ENCODE measurements around the gene TNFSF13B. TPM values are rescaled to one million over a fixed set of nuclear protein-coding genes. Genes with fewer than 3 reads are reported as not detected.

The TNFSF13B gene
- total RNA-seq, 1 donor from 2014 or later: 0.82 TPM

- H3K36me3 Mint-ChIP-seq (ENCODE audit: low read depth): no peaks in the 10 kb centered on the region
- peak; percentile 24 for DNase-seq (ENCODE audit: low read depth, low spot score)
- TF ChIP-seq, protein P1, sequence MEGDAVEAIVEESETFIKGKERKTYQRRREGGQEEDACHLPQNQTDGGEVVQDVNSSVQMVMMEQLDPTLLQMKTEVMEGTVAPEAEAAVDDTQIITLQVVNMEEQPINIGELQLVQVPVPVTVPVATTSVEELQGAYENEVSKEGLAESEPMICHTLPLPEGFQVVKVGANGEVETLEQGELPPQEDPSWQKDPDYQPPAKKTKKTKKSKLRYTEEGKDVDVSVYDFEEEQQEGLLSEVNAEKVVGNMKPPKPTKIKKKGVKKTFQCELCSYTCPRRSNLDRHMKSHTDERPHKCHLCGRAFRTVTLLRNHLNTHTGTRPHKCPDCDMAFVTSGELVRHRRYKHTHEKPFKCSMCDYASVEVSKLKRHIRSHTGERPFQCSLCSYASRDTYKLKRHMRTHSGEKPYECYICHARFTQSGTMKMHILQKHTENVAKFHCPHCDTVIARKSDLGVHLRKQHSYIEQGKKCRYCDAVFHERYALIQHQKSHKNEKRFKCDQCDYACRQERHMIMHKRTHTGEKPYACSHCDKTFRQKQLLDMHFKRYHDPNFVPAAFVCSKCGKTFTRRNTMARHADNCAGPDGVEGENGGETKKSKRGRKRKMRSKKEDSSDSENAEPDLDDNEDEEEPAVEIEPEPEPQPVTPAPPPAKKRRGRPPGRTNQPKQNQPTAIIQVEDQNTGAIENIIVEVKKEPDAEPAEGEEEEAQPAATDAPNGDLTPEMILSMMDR (conservative IDR thresholded peaks at IDR 0.05): peak; percentile 92
- H3K27me3 Mint-ChIP-seq (ENCODE audit: low read depth): no peaks in the 10 kb centered on the region
- peaks cover 15% of the 10 kb centered on the region for H3K4me1 Mint-ChIP-seq
- H3K27ac Mint-ChIP-seq (ENCODE audit: unreplicated experiment): no peak overlapping the region
- H3K9me3 Mint-ChIP-seq: no peaks in the 10 kb centered on the region
- H3K4me3 Mint-ChIP-seq: no peak overlapping the region
These were observed 41.8 kb upstream of the TNFSF13B start for GRCh38 chr13:108227651-108228272.

DNA sequence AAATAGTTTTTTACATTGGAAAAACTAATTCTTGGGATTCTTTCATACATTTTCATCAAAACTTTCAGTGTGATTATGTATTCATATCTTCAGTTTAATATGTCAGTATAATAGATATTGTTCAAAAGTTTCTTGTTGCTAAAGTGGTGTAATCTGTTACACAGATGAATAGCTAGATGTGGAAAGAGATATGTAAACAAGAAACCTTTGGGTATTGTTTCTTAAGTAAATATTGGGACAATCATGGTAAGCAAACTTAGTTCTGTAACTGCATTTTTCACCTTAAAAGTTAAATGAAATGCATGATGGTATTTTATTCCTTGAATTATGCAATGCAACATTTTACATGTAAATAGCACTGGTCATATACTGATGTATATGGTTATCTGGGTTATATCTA lies 39.1 kb upstream of the TNFSF13B start:
- no peaks in the 10 kb centered on the region for H3K27me3 Mint-ChIP-seq (ENCODE audit: low read depth)
- H3K4me3 Mint-ChIP-seq: no peak overlapping the region
- no peaks in the 10 kb centered on the region for H3K9me3 Mint-ChIP-seq
- no peak overlapping the region for H3K27ac Mint-ChIP-seq (ENCODE audit: unreplicated experiment)
- no peak for DNase-seq (ENCODE audit: low read depth, low spot score)
- H3K4me1 Mint-ChIP-seq: peaks cover 15% of the 10 kb centered on the region
- TF ChIP-seq, protein P1 (conservative IDR thresholded peaks at IDR 0.05): no peak
- H3K36me3 Mint-ChIP-seq (ENCODE audit: low read depth): peaks cover 4% of the 10 kb centered on the region

DNA sequence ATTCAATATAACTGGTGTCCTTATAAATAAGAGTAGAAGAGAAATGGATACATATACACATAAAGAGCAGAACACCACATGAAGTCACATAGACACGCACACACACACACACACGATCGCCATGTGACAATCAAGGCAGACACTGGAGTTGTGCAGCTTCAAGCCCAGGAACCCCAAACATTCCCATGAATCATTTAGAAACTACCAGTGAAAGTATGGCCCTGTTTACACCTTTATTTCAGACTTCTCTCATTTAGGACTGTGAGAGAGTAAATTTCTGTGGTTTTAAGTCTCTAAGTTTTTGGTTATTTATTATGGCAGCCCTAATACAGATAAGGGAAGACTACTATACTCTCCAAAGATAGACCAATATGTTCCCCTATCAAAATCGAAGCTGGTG lies 20.4 kb upstream of the TNFSF13B start:
- TF ChIP-seq, protein P1 (conservative IDR thresholded peaks at IDR 0.05): no peak
- peaks cover 22% of the 10 kb centered on the region for H3K9me3 Mint-ChIP-seq
- no peaks in the 10 kb centered on the region for H3K4me1 Mint-ChIP-seq
- no peak overlapping the region for H3K4me3 Mint-ChIP-seq
- no peak overlapping the region for H3K27ac Mint-ChIP-seq (ENCODE audit: unreplicated experiment)
- H3K36me3 Mint-ChIP-seq (ENCODE audit: low read depth): peaks cover 31% of the 10 kb centered on the region
- no peaks in the 10 kb centered on the region for H3K27me3 Mint-ChIP-seq (ENCODE audit: low read depth)
- DNase-seq (ENCODE audit: low read depth, low spot score): no peak

GRCh38 chr13:108257248-108257647 lies 12.3 kb upstream of the TNFSF13B start:
- Mint-ChIP-seq H3K36me3 (ENCODE audit: low read depth) (peaks cover 9% of the 10 kb centered on the region), H3K9me3 (peaks cover 3% of the 10 kb centered on the region), H3K27me3 (ENCODE audit: low read depth) (no peaks in the 10 kb centered on the region), H3K4me1 (no peaks in the 10 kb centered on the region), H3K4me3 (no peak overlapping the region), H3K27ac (ENCODE audit: unreplicated experiment) (no peak overlapping the region)
- TF ChIP-seq, protein P1 (conservative IDR thresholded peaks at IDR 0.05): no peak
- no peak for DNase-seq (ENCODE audit: low read depth, low spot score)

DNA sequence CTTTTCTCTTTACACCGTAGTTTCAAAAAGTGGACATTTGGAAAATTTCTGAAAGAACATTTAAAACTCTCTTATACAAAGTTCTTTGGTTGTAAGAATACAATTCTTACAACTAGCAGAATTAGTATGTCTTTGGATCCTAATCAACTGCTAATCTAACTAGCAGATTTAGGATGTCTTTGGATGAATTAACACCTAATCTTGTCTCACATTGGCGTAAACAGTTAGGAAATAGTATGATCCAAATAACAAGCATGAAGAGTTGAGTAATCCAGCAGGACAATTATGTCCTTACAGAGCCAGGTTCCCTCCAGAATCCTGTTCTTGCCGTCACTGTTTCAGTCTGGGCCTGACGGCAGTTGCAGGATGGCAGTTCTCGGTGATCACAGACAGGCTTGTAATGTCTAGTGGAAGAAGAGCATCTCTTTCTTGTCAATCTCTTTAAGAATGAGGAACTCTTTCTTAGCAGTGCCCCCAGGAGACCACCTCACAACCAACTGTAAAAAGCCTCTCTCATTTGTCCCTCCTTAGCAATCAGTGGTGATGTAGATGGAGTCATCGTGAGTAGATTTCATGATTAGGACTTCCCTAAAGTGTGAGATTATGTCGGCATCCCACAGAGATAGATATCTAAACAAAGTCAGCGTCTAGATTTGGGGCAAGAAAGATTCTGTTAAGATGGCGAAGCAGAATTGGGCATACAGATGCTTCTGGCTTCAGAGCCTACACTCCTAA lies 5.7 kb upstream of the TNFSF13B start:
- H3K27me3 Mint-ChIP-seq (ENCODE audit: low read depth): no peaks in the 10 kb centered on the region
- TF ChIP-seq, protein P1 (conservative IDR thresholded peaks at IDR 0.05): no peak
- H3K4me1 Mint-ChIP-seq: no peaks in the 10 kb centered on the region
- DNase-seq (ENCODE audit: low read depth, low spot score): no peak
- H3K9me3 Mint-ChIP-seq: peaks cover 2% of the 10 kb centered on the region
- no peak overlapping the region for H3K27ac Mint-ChIP-seq (ENCODE audit: unreplicated experiment)
- no peak overlapping the region for H3K4me3 Mint-ChIP-seq
- H3K36me3 Mint-ChIP-seq (ENCODE audit: low read depth): no peaks in the 10 kb centered on the region
